IMR-90 (cell line): ENCODE measurements around the gene ASH1L. TPM values are rescaled to one million over a fixed set of nuclear protein-coding genes. Genes with fewer than 3 reads are reported as not detected.

Source experiments
- ATAC-seq: fragments of 200-7000 bp; cut with Tn5 transposase; 2 replicates; pipeline ENCODE4 v1.9.1; 2020; ENCODE audit warnings: low read depth, mild to moderate bottlenecking, moderate library complexity
- BruUV-seq: library from RNA; stranded (reverse); fragments of 400-500 nt; replicated peaks from 2 replicates; lab custom pipeline; 2021; lab: Mats Ljungman, UMichigan
- CTCF ChIA-PET: fragments of 300-600 bp; formaldehyde crosslinking; extraction: SDS; loops from one replicate; lab custom pipeline; 2021; ENCODE audit warnings: antibody characterized with exemption; lab: Yijun Ruan, JAX
- POLR2A ChIA-PET: fragments of 300-600 bp; sonication (Branson Sonifier 250); formaldehyde crosslinking; loops from one replicate; lab custom pipeline; 2022; ENCODE audit warnings: antibody characterized with exemption; ENCODE audit not compliant: unreplicated experiment; lab: Charles Lee
- DNase-seq: peaks from one replicate; pipeline ENCODE4 v3.0.0; 2013
- H2AFZ ChIP-seq: replicated peaks from 2 replicates; pipeline ENCODE3; 2013; ENCODE audit warnings: low read length, mild to moderate bottlenecking; ENCODE audit not compliant: poor library complexity
- H2AK5ac ChIP-seq: 2 replicates; pipeline ENCODE4 v1.6.1; 2013; ENCODE audit warnings: low read depth, low read length, inconsistent platforms
- H2AK9ac ChIP-seq: replicated peaks from 2 replicates; pipeline ENCODE3; 2013; ENCODE audit warnings: mild to moderate bottlenecking, low read depth, low read length, moderate library complexity; ENCODE audit not compliant: poor library complexity
- H2BK120ac ChIP-seq: 2 replicates; pipeline ENCODE4 v1.6.1; 2013; ENCODE audit warnings: low read depth, low read length, inconsistent platforms
- H2BK15ac ChIP-seq: 3 replicates; pipeline ENCODE4 v1.6.1; 2013; ENCODE audit warnings: low read depth, low read length, inconsistent platforms
- H2BK20ac ChIP-seq: 2 replicates; pipeline ENCODE4 v1.6.1; 2013; ENCODE audit warnings: low read depth, mild to moderate bottlenecking, inconsistent platforms, low read length, moderate library complexity
- H2BK5ac ChIP-seq: 2 replicates; pipeline ENCODE4 v1.6.1; 2013; ENCODE audit warnings: mild to moderate bottlenecking, low read depth, low read length, inconsistent platforms; ENCODE audit not compliant: poor library complexity, severe bottlenecking
- H3K14ac ChIP-seq: replicated peaks from 2 replicates; pipeline ENCODE4 v1.6.1; 2013; ENCODE audit warnings: low read depth, low read length, inconsistent platforms
- H3K18ac ChIP-seq: 2 replicates; pipeline ENCODE4 v1.6.1; 2013; ENCODE audit warnings: low read depth, low read length, control low read depth
- H3K23ac ChIP-seq: 2 replicates; pipeline ENCODE4 v1.6.1; 2013; ENCODE audit warnings: low read depth, low read length, inconsistent platforms
- H3K27ac ChIP-seq: 2 replicates; pipeline ENCODE4 v1.5.1; 2013; ENCODE audit warnings: mild to moderate bottlenecking, control low read depth, low read length; ENCODE audit not compliant: insufficient read depth
- H3K27me3 ChIP-seq: 2 replicates; pipeline ENCODE4 v1.6.1; 2013; ENCODE audit warnings: low read length; ENCODE audit not compliant: control insufficient read depth, insufficient read depth
- H3K36me3 ChIP-seq: 2 replicates; pipeline ENCODE4 v1.6.1; 2013; ENCODE audit warnings: low read length, mixed read lengths; ENCODE audit not compliant: control insufficient read depth, insufficient read depth
- H3K4ac ChIP-seq: 2 replicates; pipeline ENCODE4 v1.6.1; 2013; ENCODE audit warnings: low read depth, low read length, inconsistent platforms
- H3K4me1 ChIP-seq: 2 replicates; pipeline ENCODE4 v1.6.1; 2013; ENCODE audit warnings: low read length, mixed read lengths; ENCODE audit not compliant: control insufficient read depth, insufficient read depth
- H3K4me2 ChIP-seq: 2 replicates; pipeline ENCODE4 v1.6.1; 2013; ENCODE audit warnings: low read depth, mild to moderate bottlenecking, control low read depth, low read length, moderate library complexity
- H3K4me3 ChIP-seq: 2 replicates; pipeline ENCODE4 v1.5.1; 2013; ENCODE audit warnings: low read depth, mild to moderate bottlenecking, control low read depth, low read length, moderate library complexity; ENCODE audit not compliant: insufficient read depth
- H3K56ac ChIP-seq: 2 replicates; pipeline ENCODE4 v1.6.1; 2013; ENCODE audit warnings: low read length, inconsistent platforms; ENCODE audit not compliant: insufficient read depth; ENCODE audit errors: extremely low read depth
- H3K79me1 ChIP-seq, 2 experiments: 2 replicates each; pipeline ENCODE4 v1.6.1; 2013; ENCODE audit warnings: low read length in 2 of 2, inconsistent platforms in 1 of 2, low read depth in 1 of 2
- H3K9ac ChIP-seq: 2 replicates; pipeline ENCODE4 v1.6.1; 2013; ENCODE audit warnings: low read depth, low read length, control low read depth
- H3K9me1 ChIP-seq: 2 replicates; pipeline ENCODE4 v1.6.1; 2013; ENCODE audit warnings: low read length, inconsistent platforms; ENCODE audit not compliant: insufficient read depth
- H3K9me3 ChIP-seq: 2 replicates; pipeline ENCODE4 v1.6.1; 2013; ENCODE audit warnings: low read length; ENCODE audit not compliant: control insufficient read depth, insufficient read depth
- H4K20me1 ChIP-seq: 2 replicates; pipeline ENCODE4 v1.6.1; 2013; ENCODE audit warnings: low read length, inconsistent platforms; ENCODE audit not compliant: insufficient read depth
- H4K5ac ChIP-seq: 2 replicates; pipeline ENCODE4 v1.6.1; 2013; ENCODE audit warnings: mild to moderate bottlenecking, low read depth, low read length, control low read depth
- H4K8ac ChIP-seq, 2 experiments: 2 replicates each; pipeline ENCODE4 v1.6.1; 2013; ENCODE audit warnings: low read depth in 2 of 2, low read length in 2 of 2, control low read depth in 1 of 2, inconsistent platforms in 1 of 2
- H4K91ac ChIP-seq: 2 replicates; pipeline ENCODE4 v1.6.1; 2013; ENCODE audit warnings: low read depth, low read length, inconsistent platforms; ENCODE audit not compliant: insufficient read depth
- BHLHE40 ChIP-seq: fragments of 150-350 bp; IDR thresholded peaks from 2 replicates; pipeline ENCODE4 v1.6.1; 2016; ENCODE audit warnings: mild to moderate bottlenecking, low read depth, low read length
- CEBPB ChIP-seq: IDR thresholded peaks from 2 replicates; pipeline ENCODE4 v1.6.1; 2012; ENCODE audit warnings: low read depth, low read length, improper control_type of control experiment
- CHD1 ChIP-seq: IDR thresholded peaks from 2 replicates; pipeline ENCODE4 v1.6.1; 2012; ENCODE audit warnings: low read depth, low read length, improper control_type of control experiment
- CTCF ChIP-seq: conservative IDR thresholded peaks from 2 replicates; pipeline ENCODE4 v1.5.1; 2012; ENCODE audit warnings: mild to moderate bottlenecking, low read depth, low read length, improper control_type of control experiment
- FOS ChIP-seq: fragments of 150-350 bp; IDR thresholded peaks from 2 replicates; pipeline ENCODE4 v1.6.1; 2016; ENCODE audit warnings: low read depth, low read length
- MAFK ChIP-seq: IDR thresholded peaks from 2 replicates; pipeline ENCODE4 v1.6.1; 2012; ENCODE audit warnings: low read depth, low read length, improper control_type of control experiment
- MAZ ChIP-seq: IDR thresholded peaks from 2 replicates; pipeline ENCODE4 v1.6.1; 2012; ENCODE audit warnings: low read depth, mild to moderate bottlenecking, low read length, improper control_type of control experiment, moderate library complexity, borderline replicate concordance
- MXI1 ChIP-seq: IDR thresholded peaks from 2 replicates; pipeline ENCODE4 v1.6.1; 2012; ENCODE audit warnings: low read depth, mild to moderate bottlenecking, low read length, moderate library complexity, borderline replicate concordance
- NFE2L2 ChIP-seq: fragments of 150-350 bp; IDR thresholded peaks from 2 replicates; pipeline ENCODE4 v1.6.1; 2016; ENCODE audit warnings: low read depth, mild to moderate bottlenecking, low read length
- POLR2A ChIP-seq: IDR thresholded peaks from 2 replicates; pipeline ENCODE4 v1.6.1; 2012; ENCODE audit warnings: mild to moderate bottlenecking, low read depth, low read length
- RCOR1 ChIP-seq: IDR thresholded peaks from 2 replicates; pipeline ENCODE4 v1.6.1; 2012; ENCODE audit warnings: mild to moderate bottlenecking, low read length, improper control_type of control experiment; ENCODE audit not compliant: insufficient replicate concordance
- RFX5 ChIP-seq: IDR thresholded peaks from 2 replicates; pipeline ENCODE4 v1.8.0; 2012; ENCODE audit warnings: low read depth, mild to moderate bottlenecking, low read length, moderate library complexity
- SMC3 ChIP-seq: fragments of 150-350 bp; IDR thresholded peaks from 2 replicates; pipeline ENCODE4 v1.6.1; 2016; ENCODE audit warnings: low read depth, mild to moderate bottlenecking, antibody characterized with exemption, low read length, moderate library complexity
- USF2 ChIP-seq: fragments of 150-350 bp; IDR thresholded peaks from 2 replicates; pipeline ENCODE4 v1.6.1; 2017; ENCODE audit warnings: mild to moderate bottlenecking, antibody characterized with exemption, low read length, low read depth
- WGBS, 2 experiments: methylation state at CpG; one replicate each; pipeline versions ENCODE4 v1.1.5 to v1.1.7; 2013; ENCODE audit warnings: missing lambda C conversion rate in 2 of 2; ENCODE audit not compliant: insufficient read length in 1 of 2; ENCODE audit errors: extremely low coverage in 2 of 2; 5-methylcytosine and 5-hydroxymethylcytosine counted together
- dilution Hi-C: fragments of 300-500 bp; cut with HindIII; formaldehyde crosslinking; loops from one replicate; pipeline ENCODE4 v1.14.3; 2018; ENCODE audit warnings: low sequenced_read_pairs; ENCODE audit not compliant: unreplicated experiment
- in situ Hi-C: fragments of 300-500 bp; cut with MboI; formaldehyde crosslinking; loops from 3 replicates; pipeline ENCODE4 v1.14.3; 2019; ENCODE audit warnings: low sequenced_read_pairs, inconsistent platforms, mixed read lengths
- intact Hi-C: fragments of 100-400 bp; cut with micrococcal nuclease; formaldehyde crosslinking; loops from 2 replicates; pipeline ENCODE4 v1.10.0; 2022
- polyA plus RNA-seq, 3 experiments: library from polyadenylated mRNA; depleted of rRNA; stranded (reverse); fragments of >200 nt; gene quantifications; 2 replicates each; pipeline ENCODE4 v1.2.3, GENCODE V29; 2012; ENCODE audit warnings: low replicate concordance in 1 of 3
- total RNA-seq: library from RNA; depleted of rRNA; stranded (reverse); fragments of >200 nt; gene quantifications from 2 replicates; pipeline ENCODE4 v1.2.3, GENCODE V29; 2012
- TF ChIP-seq, protein P1 (sequence below): fragments of 150-350 bp; IDR thresholded peaks from 2 replicates; pipeline ENCODE4 v1.6.1; 2016; ENCODE audit warnings: low read depth, mild to moderate bottlenecking, low read length, moderate library complexity, borderline replicate concordance

Gene ASH1L
- total and polyA plus RNA-seq, 2 of the 4 experiments (the other 2 are of a cell fraction), result 13.7 to 18.5 TPM

- Histone ChIP-seq H4K8ac (no peak overlapping the region), H3K4me2 (no peak overlapping the region), H2AFZ (no peak overlapping the region), H3K14ac (no peak overlapping the region), H3K27me3 (no peaks in the 10 kb centered on the region), H3K9me1 (peaks cover 4% of the 10 kb centered on the region; the same call in 1 of the 2 replicates), H3K9me3 (no peaks in the 10 kb centered on the region), H3K4me3 (no peak overlapping the region), H3K36me3 (no peaks in the 10 kb centered on the region), H2AK5ac (no peak overlapping the region), H2AK9ac (no peak overlapping the region), H3K9ac (no peak overlapping the region), H3K56ac (no peak overlapping the region), H3K27ac (no peak overlapping the region), H3K23ac (no peak overlapping the region), H3K79me1 (peaks cover 38 to 77% of the 10 kb centered on the region in 2 experiments), H4K91ac (no peak overlapping the region), H2BK15ac (no peak overlapping the region), H2BK120ac (no peak overlapping the region), H4K5ac (no peak overlapping the region), H3K18ac (no peak overlapping the region), H2BK20ac (no peak overlapping the region), H4K20me1 (peaks cover 68% of the 10 kb centered on the region), H3K4ac (no peak overlapping the region), H2BK5ac (no peak overlapping the region), H3K4me1 (peaks cover 2% of the 10 kb centered on the region; the same call in 1 of the 2 replicates)
- ATAC-seq (no peak), DNase-seq (no peak)
- in situ Hi-C loops (no loop called here), dilution Hi-C loops (no loop called here), intact Hi-C loops (no loop called here)
- no CpG with 5 or more reads among the region's 2 CpGs for WGBS, 2 experiments
- no TSS peak for BruUV-seq
- ChIA-PET CTCF (no interaction called here), POLR2A (no interaction called here)
- TF ChIP-seq MAZ (no peak), RFX5 (no peak), NFE2L2 (no peak), USF2 (no peak), POLR2A (no peak), CEBPB (no peak), SMC3 (no peak), BHLHE40 (no peak), CHD1 (no peak), CTCF (no peak), RCOR1 (no peak), MAFK (no peak), MXI1 (no peak), FOS (no peak)
- TF ChIP-seq, protein P1, sequence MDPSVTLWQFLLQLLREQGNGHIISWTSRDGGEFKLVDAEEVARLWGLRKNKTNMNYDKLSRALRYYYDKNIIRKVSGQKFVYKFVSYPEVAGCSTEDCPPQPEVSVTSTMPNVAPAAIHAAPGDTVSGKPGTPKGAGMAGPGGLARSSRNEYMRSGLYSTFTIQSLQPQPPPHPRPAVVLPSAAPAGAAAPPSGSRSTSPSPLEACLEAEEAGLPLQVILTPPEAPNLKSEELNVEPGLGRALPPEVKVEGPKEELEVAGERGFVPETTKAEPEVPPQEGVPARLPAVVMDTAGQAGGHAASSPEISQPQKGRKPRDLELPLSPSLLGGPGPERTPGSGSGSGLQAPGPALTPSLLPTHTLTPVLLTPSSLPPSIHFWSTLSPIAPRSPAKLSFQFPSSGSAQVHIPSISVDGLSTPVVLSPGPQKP, result no peak
These were observed 33.5 kb downstream of the ASH1L start for GRCh38 chr1:155529109-155529508.
